Adrenal gland (tissue), 12 donors: ENCODE measurements around the gene TGFBR3. TPM values are rescaled to one million over a fixed set of nuclear protein-coding genes. Genes with fewer than 3 reads are reported as not detected.

Source experiments
- DNase-seq, 7 donors: peaks; one replicate each; pipeline ENCODE4 v3.0.0-alpha.2; 2019 to 2020
- H3K27ac ChIP-seq, 5 donors: fragments of 200-600 bp; sonication (generic) in 4 of 5; 1 replicate in 3 of 5; 2 replicates in 2 of 5; pipeline versions ENCODE4 v1.5.1 to v1.8.0; 2016 to 2020; ENCODE audit warnings: mild to moderate bottlenecking in 1 of 5
- H3K27me3 ChIP-seq: fragments of 200-600 bp; 2 replicates; pipeline ENCODE4 v1.8.0; 2021
- H3K36me3 ChIP-seq, 2 donors: fragments of 200-600 bp; replicated peaks in 1 of 2; 1 replicate in 1 of 2; 2 replicates in 1 of 2; pipeline versions ENCODE4 v1.5.1 to v1.8.0; 2018 to 2022
- H3K4me1 ChIP-seq, 2 donors: fragments of 200-600 bp; replicated peaks in 1 of 2; 1 replicate in 1 of 2; 2 replicates in 1 of 2; pipeline versions ENCODE4 v1.5.1 to v1.8.0; 2018 to 2021
- H3K4me3 ChIP-seq, 4 donors: fragments of 200-600 bp; sonication (generic) in 3 of 4; one replicate each; pipeline ENCODE4 v1.5.1; 2016 to 2018
- H3K9me3 ChIP-seq, 3 donors: fragments of 200-600 bp; sonication (generic) in 1 of 3; replicated peaks in 1 of 3; 1 replicate in 2 of 3; 2 replicates in 1 of 3; pipeline versions ENCODE4 v1.5.1 to v1.8.0; 2016 to 2021
- CTCF ChIP-seq, 6 experiments: fragments of 450-650 bp in 4 of 6; fragments of 200-600 bp in 2 of 6; sonication (generic) in 1 of 6; IDR thresholded peaks; 1 replicate in 5 of 6; 2 replicates in 1 of 6; pipeline versions ENCODE4 v1.5.1 to v1.8.0; 2016 to 2021; ENCODE audit warnings: antibody characterized with exemption in 6 of 6, mild to moderate bottlenecking in 2 of 6, moderate library complexity in 1 of 6
- POLR2A ChIP-seq, 2 donors: fragments of 450-650 bp; IDR thresholded peaks; one replicate each; pipeline ENCODE4 v1.6.1; 2017; ENCODE audit warnings: antibody characterized with exemption in 2 of 2, mild to moderate bottlenecking in 2 of 2, moderate library complexity in 1 of 2
- WGBS, 4 donors: extraction: QIAGEN DNeasy Blood & Tissue Kit in 2 of 4; methylation state at CpG; one replicate each; pipeline versions ENCODE4 v1.1.5 to v1.1.7; 2013 to 2017; 5-methylcytosine and 5-hydroxymethylcytosine counted together
- intact Hi-C, 2 donors: fragments of 100-400 bp; cut with DNase I; formaldehyde crosslinking; loops; one replicate each; pipeline versions ENCODE4 v1.14.1 to v1.15.0; 2022 to 2023
- polyA plus RNA-seq, 3 donors: library from polyadenylated mRNA; stranded (reverse); fragments of 200-250 nt in 2 of 3; fragments of 350-450 nt in 1 of 3; fragmentation: Illumina TruSeq in 1 of 3; extraction: RNeasy Lipid Tissue Mini Kit (QIAGEN cat#74804) in 1 of 3; gene quantifications; one replicate each; pipeline ENCODE4 v1.2.3, GENCODE V29; 2013 to 2014
- total RNA-seq, 9 donors: library from RNA; depleted of rRNA in 4 of 9; stranded (reverse); fragments of >200 nt in 4 of 9; fragments of 120-200 nt in 1 of 9; fragmentation: NEBNext Ultra II Directional in 1 of 9; extraction: Animal tissue kit (Norgen Biotek cat#: 25700) in 1 of 9; gene quantifications; one replicate each; pipeline versions ENCODE4 v1.1.0 to v1.2.4, GENCODE V29; 2013 to 2023
- donor health status: healthy with polysubstance abuse.
- donor health status: Bipolar disorder and iron deficiency.
- donor health status: DM: yes; HTN: yes; CAD: no.
- donor health status: DM: no; HTN: no; CAD: no.
- donor health status: DM: no; HTN: no; CAD: no.
- donor health status: DM: yes; HTN: yes; CAD: no.

TGFBR3 gene
- total and polyA plus RNA-seq, 12 donors, result 13.9 to 340 (median 148) TPM

GRCh38 chr1:91647061-91647460, 238.9 kb downstream of the TGFBR3 start:
- intact Hi-C loops, result no loop called here
- H3K27me3 ChIP-seq, result no peaks in the 10 kb centered on the region
- peaks cover 13 to 21% of the 10 kb centered on the region in 2 donors for H3K4me1 ChIP-seq
- no peak for DNase-seq
- no peak overlapping the region for H3K27ac ChIP-seq
- H3K36me3 ChIP-seq, result no peaks in the 10 kb centered on the region
- H3K4me3 ChIP-seq, result no peak overlapping the region
- H3K9me3 ChIP-seq, result no peaks in the 10 kb centered on the region
- 84 to 98% (median 92%) methylated on average over 2 of the region's 2 CpGs for WGBS, 4 donors
- TF ChIP-seq CTCF (IDR thresholded peaks at IDR 0.05) (no peak), POLR2A (IDR thresholded peaks at IDR 0.05) (no peak)

GRCh38 chr1:91645031-91645430, 240.9 kb downstream of the TGFBR3 start:
- intact Hi-C loops, result no loop called here
- H3K4me3 ChIP-seq, result no peak overlapping the region
- 81 to 88% (median 86%) methylated on average over 6 of the region's 6 CpGs for WGBS, 4 donors
- H3K9me3 ChIP-seq, result no peaks in the 10 kb centered on the region
- peaks cover 0 to under 1% of the 10 kb centered on the region in 2 donors for H3K4me1 ChIP-seq
- no peaks in the 10 kb centered on the region for H3K36me3 ChIP-seq
- DNase-seq, result no peak
- no peaks in the 10 kb centered on the region for H3K27me3 ChIP-seq
- TF ChIP-seq CTCF (IDR thresholded peaks at IDR 0.05) (no peak), POLR2A (IDR thresholded peaks at IDR 0.05) (no peak)
- H3K27ac ChIP-seq, result no peak overlapping the region

DNA sequence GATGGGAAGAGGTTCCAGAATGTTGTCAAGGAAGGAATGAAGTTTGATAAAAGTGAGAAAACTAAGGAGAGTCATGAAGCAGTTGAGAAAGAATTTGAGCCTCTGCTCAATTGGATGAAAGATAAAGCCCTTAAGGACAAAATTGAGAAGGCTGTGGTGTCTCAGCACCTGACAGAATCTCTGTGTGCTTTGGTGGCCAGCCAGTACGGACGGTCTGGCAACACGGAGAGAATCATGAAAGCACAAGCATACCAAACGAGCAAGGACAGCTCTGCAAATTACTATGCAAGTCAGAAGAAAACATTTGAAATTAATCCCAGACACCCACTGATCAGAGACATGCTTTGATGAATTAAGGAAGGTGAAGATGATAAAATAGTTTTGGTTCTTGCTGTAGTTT, 242.5 kb downstream of the TGFBR3 start:
- H3K27me3 ChIP-seq, result no peaks in the 10 kb centered on the region
- no peaks in the 10 kb centered on the region for H3K36me3 ChIP-seq
- no peak for DNase-seq
- TF ChIP-seq CTCF (IDR thresholded peaks at IDR 0.05), result no peak
- no peak for TF ChIP-seq POLR2A (IDR thresholded peaks at IDR 0.05)
- intact Hi-C loops, result no loop called here
- H3K4me1 ChIP-seq, result no peaks in the 10 kb centered on the region
- H3K9me3 ChIP-seq, result no peaks in the 10 kb centered on the region
- WGBS, 4 donors, result 79 to 95% (median 89%) methylated on average over 4 of the region's 4 CpGs
- no peak overlapping the region for H3K27ac ChIP-seq
- H3K4me3 ChIP-seq, result no peak overlapping the region

- Histone ChIP-seq H3K4me1 (no peaks in the 10 kb centered on the region), H3K9me3 (no peaks in the 10 kb centered on the region), H3K36me3 (no peaks in the 10 kb centered on the region), H3K27me3 (no peaks in the 10 kb centered on the region), H3K27ac (no peak overlapping the region), H3K4me3 (no peak overlapping the region)
- WGBS, 4 donors, result 91 to 98% (median 95%) methylated on average over 4 of the region's 4 CpGs
- DNase-seq, result no peak
- TF ChIP-seq POLR2A (IDR thresholded peaks at IDR 0.05) (no peak), CTCF (IDR thresholded peaks at IDR 0.05) (no peak)
- intact Hi-C loops, result no loop called here
Observed at GRCh38 chr1:91640877-91641526, 244.9 kb downstream of the TGFBR3 start.
